HG03460 (cell line): Measurements from ENCODE around the gene HDAC11.
"Not testable (repeated sequence)": the region's sequence is repeated elsewhere in the genome, so short reads cannot be mapped to it uniquely, and the experiment has no call there.

ENCODE experiments used
- ATAC-seq: cut with Tn5 transposase; IDR thresholded peaks from one replicate; pipeline ENCODE4 v1.9.1; 2021; ENCODE audit not compliant: unreplicated experiment

HDAC11 gene

DNA sequence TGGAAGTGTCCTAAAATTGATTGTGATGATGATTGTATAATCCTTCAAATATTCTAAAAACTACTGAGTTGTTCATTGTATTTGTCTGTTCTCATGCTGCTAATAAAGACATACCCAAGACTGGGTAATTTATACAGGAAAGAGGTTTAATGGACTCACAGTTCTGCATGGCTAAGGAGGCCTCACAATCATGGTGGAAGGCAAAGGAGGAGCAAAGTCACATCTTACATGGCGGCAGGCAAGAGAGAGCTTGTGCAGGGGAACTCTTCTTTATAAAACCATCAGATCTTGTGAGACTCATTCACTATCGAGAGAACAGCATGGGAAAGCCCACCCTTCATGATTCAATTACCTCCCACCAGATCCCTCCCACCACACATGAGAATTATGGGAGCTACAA is 41.6 kb downstream of the HDAC11 start:
- not testable (repeated sequence) for ATAC-seq

DNA sequence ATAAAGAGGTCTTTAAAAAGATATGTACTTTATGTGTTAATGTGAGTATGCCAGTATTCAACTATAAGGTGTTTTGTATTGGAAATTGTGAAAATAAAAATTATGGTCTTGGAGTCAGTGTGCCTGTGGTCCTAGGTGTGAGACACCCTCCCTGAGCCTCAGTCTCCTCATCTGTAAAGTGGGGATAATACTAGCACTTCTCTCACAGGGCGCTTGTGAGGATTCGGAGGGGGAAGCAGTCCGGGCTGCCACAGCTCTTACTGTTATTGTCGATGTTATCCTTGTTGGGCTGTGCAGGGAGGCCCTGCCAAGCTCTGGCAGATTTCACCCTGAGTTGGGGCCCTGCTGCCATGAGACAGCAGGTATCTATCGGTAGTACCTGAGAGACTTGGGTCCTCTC is 42.1 kb downstream of the HDAC11 start:
- no peak for ATAC-seq

DNA sequence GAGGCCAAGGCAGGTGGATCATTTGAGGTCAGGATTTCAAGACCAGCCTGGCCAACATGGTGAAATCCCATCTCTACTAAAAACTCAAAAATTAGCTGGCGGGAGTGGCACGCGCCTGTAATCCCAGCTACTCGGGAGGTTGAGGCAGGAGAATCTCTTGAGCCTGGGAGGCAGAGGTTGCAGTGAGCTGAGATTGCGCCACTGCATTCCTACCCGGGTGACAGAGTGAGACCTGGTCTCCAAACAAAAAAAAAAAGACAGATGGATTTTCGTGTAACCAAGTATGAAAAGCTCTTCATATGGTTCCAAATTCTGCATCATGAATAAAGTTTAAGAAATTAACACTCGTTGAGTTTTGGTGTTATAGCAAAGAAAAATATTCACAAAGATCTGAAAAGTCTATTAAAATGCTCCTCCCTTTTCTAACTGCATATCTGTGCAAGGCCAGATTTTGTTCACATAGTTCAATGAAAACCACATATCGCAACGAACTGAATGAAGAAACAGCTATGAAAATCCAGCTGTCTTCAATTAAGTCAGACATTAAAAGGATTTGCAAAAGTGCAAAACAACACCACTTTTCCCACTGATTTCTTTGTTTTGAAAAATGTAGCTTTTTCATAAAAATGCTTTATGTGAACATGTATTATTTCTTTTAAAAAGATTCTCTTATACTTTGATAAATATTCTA is 45.0 kb downstream of the HDAC11 start:
- no peak for ATAC-seq

DNA sequence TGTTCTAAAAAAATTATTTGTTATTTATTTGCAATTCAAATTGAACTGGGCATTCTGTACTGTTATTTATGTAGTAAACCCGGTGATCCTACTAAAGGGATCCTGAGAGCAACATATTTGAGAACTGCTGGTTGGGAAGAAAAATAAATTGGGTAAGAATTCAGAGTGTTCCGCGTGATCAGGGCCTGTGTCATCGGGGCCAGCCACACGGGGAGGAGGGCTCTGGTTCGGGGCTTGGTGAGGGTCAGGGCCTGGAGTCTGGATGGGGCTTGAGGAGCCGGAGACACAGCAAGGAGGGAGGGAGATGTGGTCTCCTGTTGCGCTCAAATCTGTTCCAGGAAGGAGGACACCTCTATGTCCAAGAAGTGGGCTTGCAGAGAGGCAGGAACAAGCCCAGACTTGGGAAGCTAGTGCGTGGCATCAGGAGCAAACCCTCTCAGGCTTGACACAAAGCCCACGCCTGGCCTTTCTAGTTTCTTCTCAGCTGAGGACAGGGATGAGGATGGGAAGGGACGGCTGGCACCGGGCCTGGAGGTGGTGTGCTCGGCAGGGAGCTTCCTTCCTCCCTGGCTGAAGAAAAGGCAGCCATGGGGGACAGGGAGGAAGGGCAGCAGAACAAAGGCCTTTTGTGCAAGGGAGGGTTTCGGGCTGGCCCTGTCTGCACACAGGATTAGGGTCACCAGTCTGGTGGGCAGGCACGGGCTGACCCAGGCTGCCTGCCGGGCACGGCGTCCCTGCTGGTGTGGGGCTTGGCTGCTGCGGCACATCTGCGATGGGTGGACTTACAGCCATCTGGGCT is 45.9 kb downstream of the HDAC11 start:
- ATAC-seq: no peak

DNA sequence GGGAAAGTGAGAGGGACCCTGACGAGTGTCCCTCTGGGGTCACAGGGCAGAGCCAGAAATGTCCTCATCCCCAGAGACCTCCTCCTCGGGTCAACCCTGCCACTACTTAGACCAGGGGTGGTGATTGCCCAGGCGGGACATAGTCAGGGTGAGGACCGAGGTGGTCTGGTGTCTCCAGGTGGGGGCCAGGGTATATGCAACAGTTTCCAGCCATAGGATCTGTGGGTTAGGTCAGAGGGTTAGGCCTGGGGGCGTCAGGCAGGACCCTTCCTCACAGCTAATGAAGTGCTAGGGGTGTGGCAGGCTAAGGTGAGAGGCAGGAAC is 46.5 kb downstream of the HDAC11 start:
- ATAC-seq: no peak

DNA sequence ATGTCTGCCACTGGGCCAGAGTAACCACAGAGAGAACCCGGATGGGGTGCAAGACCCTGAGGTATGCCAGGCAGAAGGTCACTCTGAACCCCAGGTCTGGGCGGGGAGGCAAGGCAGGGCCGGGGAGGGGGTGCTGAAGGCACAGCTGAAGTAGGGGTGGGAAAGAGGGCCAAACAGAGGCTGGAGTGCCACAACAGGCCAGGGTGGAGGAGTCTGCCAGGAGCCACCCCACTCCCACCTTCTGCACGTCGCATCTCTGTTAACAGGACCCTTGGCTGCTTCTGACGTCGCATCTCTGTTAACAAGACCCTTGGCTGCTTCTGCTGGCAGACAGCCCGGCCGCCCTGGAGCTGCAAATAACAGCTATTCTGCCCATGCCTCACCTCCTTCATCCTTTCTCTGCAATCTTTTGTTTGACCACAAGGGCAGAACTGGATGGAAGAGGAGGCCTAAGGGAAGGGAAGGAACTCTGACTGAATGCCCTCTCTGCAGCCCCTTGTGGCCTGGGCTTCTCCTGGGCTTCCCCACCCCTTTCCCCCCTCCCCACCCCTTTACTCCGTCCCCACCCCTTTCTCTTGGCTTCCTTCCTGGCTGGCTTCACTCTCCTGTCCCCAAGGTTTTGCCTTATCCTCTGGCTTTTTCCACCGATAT is 48.2 kb downstream of the HDAC11 start:
- ATAC-seq: no peak

DNA sequence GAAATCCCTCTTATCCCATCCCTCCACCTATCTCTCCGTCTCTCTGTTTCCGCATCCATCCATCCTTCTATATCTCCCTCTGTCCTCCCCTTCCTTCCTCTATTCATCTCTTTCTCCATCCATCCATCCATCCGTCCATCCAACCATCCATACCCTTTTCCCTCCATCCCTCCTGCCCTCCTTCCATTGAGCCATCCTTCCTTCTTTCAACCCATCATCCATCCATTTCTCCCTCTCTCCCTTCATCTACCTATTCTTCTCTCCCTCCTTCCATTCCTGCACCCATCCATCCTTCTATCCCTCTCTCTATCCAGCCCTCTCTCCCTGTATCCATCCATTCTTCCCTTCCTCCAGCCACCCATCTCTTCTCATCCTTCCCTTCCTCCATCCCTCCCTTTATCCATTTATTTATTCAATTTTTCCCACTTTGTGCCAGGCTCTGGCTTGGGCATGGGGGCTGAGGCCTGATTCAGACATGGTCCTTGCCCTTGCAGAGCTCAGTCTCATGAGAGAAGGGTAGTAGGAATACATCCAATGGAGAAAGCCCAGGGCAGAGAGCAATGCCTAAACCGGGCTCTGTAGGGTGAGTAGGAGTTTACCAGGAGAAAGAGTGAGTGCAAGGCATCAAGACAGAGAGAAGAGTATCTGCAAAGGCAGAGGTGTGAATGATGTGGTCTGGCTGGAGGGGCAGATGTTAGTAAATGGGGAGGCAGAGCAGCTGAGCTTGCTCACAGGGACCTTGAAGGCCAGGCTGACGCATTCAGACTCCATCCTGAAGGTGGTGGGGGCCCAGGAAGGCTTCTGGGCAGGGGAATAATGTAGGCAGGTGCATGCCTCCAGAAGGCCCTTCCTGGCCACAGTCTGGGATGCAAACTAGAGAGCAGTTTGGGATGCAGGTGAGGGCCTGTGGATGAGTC is 49.3 kb downstream of the HDAC11 start:
- no peak for ATAC-seq

DNA sequence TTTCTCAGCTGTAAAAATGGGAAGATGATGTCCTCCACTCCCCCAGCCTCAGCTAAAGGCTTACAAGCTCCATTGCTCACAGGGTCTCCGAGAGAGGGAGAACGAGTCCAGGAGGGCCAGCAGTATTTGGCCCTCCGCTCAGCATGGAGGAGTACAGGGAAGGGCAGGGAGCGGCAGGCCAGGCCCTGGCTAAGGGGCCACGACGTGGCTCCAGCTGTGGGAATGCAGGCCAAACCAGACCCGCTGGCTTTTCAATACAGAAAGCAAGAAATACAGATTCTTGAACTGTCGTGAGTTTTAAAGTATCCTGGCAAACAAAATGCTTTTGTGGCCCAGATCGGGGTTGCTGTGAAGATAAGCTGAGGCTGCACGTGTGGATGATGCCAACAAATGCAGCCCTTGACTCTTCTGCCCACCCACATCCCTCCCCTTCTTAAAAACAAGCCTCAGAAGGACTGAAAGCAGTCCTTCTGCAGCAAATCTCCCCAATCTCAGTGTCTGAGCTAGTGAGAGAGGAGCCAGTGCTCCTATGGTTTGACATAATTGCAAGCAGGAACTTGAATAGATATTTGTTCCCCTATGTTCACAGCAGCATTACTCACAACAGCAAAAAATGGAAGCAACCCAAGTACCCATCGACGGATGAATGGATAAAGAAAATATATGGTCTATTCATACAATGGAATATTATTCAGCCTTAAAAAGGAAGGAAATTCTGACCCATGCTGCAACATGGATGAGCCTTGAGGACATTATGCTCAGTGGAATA is 50.3 kb downstream of the HDAC11 start:
- no peak for ATAC-seq

DNA sequence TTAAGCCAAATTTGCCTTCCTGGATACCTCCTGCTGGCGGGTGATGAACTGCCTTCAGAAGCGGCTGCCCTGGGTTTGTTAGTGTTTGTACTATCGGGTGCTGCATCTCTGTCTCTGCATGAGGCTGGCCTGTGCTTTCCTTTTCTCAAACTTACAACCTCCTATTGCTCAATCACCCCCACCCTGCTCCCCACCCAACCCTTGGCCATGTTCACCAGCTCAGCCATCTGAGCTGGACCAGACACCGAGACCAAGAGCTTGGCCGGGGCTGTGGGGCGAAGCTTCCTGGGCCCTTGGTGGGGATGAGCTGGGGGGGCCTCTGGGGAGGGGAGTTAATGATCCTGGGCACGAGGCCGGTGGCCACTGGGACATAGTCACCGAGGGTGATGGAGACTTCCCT is 52.0 kb downstream of the HDAC11 start:
- ATAC-seq: no peak

DNA sequence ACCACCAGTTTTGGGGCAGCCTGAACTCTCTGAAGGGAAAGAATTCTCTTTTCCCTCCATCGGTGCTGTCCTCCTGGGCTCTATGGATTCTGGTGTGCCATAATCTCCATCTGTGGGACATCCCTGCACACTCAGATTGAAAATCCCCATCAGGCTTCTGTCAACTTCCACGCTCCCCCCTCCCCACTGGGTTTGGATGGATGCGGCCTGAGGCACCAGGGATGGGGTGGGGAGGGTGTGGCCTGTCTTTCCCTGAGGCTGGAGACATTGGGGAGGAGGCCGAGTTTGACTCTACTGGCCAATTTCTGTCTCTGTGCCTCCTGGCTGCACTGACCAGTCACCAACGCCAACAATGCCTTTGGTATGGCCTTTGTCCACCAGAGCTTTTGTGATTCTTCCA is 52.5 kb downstream of the HDAC11 start:
- no peak for ATAC-seq

DNA sequence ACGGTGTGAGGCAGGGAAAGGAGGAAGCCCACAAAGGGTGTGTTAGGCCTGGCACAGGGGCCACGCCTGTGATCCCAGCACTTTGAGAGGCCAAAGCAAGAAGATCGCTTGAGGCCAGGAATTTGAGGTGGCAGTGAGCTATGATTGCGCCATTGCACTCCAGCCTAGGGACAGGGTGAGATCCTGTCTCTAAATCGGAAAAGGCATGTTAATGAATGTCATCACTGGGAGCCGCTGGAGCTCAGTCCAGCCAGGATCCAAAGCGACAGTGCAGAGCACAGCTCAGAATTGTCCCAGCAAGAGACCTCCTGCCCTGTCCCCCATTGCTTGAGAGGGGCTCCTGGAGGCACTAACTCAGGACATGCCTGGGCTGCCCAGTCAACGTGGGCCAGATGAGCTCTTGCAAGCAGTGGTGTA is 53.8 kb downstream of the HDAC11 start:
- ATAC-seq: no peak

DNA sequence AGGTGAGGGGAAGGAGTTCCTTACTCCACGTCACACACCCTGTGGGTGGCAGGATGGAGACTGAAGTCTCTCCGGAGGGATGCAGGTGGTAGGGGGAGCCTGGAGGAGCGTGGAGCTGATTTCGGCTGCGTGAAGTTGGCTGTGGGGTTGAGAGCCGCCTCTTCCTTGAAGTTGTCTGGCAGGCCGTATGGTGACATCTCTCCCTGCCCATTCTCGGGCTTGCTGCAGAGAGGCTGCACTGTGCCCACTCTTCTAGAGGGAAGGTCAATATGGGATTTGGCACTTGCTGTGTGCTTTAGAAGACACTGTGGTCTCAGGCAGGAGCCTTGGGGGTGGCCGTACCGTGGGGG is 55.4 kb downstream of the HDAC11 start:
- no peak for ATAC-seq

DNA sequence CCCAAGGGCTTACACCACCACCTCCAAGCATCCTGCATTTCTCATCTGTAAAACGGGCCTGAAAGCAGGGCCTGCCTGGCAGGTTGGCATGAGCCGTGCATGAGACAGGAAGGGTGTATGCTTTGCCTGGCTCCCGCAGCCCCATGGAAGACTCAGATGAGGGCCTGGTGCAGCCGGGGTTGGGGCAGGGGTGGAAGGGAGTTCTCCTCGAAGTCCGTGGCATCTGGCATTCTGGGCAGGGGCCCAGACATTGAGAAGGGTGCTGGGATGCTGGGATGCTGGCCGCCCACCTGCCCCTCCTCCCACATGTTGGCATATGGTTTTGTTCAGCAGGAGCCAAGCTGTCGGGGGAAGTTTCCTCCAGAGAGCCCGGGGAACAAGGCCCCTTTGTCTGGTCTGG is 55.8 kb downstream of the HDAC11 start:
- no peak for ATAC-seq

DNA sequence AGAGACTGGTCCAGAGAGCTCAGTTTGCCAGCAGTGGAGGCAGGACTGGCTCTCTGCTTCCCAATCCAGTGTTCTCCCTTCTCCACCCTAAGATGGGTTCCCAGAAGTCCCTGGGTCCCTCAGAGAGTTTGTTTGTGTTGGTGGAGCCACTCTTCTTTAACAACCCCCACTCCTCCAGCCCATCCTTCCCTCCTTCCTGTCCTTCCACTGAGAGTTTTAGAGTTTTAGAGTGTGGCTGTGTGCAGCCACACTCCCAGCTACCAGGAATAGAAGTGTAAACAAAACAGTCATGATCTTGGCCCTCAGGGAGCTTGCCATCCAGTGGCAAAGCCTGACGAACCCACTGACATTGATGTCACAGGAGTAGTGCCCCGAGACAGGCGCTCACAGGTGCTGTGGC is 56.3 kb downstream of the HDAC11 start:
- no peak for ATAC-seq

DNA sequence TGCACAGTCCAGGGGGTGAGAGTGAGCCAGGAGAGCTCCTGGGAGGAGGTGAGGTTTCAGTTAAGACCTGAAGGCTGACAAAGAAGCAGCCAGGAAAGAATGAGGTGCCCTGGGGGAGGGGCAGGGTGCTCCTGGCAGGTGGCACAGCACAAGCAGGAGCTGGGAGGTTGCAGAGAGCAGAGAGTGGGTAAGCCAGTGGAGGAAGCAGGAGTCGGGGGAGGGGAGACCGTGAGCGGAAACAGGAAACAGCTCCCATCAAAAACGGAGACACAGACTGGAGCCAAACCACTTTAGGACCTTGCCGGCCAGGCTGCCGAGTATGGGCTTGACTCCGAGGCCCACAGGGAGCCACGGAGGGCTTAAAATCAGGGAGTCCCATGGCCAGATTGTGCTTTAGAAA is 56.7 kb downstream of the HDAC11 start:
- no peak for ATAC-seq

DNA sequence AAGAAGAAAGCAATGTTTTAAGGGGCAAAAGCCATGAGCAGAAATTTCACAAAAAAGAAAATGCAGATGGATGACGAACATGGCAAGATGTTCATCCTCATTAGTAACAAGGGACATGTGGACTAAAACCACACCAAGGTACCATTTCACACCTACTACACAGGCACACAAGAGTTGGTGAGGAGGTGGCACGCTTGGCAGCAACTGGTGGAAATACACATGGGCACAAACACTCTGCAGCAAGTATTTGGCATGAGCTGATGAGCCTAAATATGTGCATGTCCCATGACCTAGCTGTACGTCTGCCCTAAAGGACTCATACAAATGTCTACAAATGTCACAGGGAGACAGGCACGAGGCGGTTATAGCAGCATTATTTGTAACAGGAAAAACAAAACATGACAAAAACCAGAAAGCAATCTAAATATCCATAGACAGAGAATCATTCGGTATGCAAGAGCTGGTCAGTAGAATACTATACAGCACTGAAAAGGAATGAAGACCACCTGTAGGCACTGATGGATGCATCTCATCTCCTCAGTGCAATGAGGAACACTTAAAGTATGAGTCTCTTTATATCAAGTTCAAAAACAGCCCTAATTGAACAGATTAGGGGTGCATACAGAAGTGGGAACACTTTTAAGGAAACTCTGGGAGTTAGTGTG is 57.3 kb downstream of the HDAC11 start:
- no peak for ATAC-seq

DNA sequence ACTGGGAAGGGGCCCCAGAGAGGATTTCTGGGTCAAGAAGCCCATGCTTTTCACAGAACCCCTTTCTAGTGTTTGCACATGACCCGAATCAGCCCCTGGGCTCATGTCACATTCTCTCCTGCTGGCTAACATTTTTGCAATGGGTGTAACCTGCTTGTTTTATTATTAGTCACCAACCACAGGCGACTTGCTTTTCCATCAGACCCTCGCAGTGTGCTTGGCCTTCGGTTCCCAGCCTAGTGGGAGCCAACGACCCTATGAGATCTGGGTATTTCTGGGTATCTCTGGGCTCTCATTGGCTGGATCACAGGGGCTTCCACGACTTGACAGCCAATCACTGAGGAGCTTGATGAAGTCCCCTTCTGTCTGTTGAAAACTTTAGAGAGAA is 57.8 kb downstream of the HDAC11 start:
- ATAC-seq: no peak

DNA sequence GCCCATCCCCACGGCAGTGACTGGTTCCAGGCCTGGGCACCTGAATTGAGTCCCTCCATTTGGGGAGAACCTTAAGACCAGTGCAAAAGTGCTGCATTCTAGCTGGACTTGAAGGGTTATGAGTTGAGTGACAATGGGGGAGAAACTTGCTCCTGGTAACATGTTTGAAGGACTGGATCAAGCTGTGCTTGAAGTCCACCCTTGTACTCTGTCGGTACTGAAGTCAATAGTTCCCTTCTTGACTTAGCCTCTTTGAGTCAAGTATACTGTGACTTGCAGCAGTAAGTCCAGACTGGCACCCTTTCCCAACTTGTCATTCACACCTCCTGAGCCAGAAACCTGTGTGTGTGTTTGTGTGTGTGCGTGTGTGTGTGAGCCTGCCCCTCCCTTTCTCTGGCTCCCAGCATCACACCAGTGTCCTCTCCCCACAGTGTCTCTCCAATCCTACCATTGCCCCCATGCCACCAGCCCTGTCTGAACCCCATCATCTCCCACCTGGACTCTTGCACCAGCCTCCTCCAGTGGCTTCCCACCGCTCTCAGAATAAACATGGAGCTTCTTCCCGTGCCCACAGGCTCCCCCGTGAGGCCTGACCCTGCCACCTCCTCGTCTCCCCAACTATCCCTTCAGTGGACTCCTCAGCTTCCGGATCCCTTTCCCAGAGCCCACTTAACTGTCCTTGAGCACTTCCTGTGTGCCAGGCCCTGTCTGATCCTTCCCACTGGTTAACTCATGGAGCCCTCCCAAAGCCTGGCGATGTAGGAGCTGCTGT is 58.6 kb downstream of the HDAC11 start:
- no peak for ATAC-seq

DNA sequence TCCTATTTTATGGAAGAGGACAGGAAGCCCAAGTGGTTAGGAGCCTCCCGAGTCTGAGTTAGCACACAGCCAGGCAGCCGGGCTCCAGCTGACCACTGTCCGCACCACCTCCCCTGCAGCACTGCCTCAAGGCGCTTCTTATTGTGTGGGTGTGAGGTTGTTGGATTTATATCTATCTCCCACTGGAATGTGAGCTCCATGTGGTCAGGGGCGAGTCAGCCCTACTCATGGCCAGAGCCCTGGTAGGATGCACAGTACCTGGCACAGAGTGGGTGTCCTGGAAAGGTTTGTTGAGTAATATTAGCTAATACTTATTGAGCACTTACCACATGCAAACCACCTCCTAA is 59.2 kb downstream of the HDAC11 start:
- no peak for ATAC-seq
